ENCODE results near the gene SRC.

SRC gene

DNA sequence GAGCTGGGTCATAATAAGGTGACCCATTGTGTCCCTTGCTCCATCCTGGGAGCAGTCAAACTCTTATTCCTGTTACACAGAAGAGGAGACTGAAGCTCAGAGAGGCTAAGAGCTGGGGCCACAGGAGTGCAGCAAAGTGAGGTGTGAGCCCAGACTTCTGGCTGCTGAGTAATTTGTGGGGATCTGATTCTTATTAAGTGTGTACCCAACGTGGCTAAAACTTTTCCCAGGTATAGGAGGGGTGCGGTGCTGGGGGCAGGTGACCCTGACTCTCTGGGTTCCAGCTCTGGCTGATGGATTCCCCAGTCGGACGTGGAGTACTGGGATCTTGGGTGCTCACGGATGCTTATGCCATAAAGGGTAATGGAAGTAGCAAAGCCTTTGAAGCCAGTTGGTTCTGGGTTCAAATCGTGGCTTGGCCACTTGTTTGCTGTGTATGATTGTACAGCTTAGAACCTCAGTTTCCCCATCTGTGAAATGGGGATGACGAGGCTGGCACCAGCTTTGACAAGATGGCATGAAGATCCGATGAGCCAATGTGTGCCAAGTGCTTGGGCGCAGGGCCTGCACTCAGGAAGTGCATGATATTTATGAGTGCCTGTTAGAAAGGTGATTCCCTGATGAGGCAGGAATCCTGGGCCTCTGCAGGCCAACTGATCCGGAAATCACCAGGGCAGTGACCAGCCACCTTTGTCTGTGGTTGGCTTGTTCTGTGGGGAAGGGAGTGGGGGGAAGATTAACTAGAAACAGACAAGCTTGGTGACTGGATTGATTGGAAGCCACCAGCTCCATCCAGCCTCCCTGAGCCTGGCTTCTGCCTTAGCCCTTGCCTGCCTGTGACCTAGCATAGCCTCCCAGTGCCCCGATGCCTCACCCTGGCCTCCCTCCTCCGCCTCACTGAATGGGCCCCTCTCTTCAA, 6.0 kb downstream of the SRC start:
- DNase-seq = no peak

- no peak for DNase-seq
Observed at GRCh38 chr20:37352608-37352980, 6.7 kb downstream of the SRC start.

DNA sequence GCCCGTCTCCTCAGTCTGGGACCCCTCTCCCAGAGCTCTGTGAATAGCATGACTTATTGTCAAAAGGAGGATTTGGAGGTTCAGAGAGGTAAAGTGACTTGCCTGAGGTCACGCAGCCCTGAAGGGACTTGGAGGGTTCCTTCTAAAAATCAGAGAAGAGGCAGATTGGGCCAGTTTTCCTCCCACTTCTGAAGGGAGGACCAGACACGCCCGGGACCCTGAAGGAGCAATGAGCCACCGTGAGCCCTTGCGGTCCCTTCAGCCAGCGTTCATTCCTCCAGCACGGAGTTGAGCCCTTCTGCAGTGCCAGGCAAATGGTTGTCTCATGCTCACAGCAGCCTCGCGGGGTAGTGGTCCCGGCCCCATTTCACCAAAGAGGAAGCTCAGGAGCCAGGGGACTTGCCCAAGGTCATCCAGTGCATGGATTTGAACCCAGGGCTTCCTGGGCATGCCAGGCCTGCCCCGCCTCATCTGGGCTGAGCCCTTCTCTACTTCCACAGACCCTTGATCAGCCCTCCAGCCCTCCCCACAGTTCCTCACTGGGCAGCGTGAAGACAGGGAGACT, 7.4 kb downstream of the SRC start:
- DNase-seq = no peak

DNA sequence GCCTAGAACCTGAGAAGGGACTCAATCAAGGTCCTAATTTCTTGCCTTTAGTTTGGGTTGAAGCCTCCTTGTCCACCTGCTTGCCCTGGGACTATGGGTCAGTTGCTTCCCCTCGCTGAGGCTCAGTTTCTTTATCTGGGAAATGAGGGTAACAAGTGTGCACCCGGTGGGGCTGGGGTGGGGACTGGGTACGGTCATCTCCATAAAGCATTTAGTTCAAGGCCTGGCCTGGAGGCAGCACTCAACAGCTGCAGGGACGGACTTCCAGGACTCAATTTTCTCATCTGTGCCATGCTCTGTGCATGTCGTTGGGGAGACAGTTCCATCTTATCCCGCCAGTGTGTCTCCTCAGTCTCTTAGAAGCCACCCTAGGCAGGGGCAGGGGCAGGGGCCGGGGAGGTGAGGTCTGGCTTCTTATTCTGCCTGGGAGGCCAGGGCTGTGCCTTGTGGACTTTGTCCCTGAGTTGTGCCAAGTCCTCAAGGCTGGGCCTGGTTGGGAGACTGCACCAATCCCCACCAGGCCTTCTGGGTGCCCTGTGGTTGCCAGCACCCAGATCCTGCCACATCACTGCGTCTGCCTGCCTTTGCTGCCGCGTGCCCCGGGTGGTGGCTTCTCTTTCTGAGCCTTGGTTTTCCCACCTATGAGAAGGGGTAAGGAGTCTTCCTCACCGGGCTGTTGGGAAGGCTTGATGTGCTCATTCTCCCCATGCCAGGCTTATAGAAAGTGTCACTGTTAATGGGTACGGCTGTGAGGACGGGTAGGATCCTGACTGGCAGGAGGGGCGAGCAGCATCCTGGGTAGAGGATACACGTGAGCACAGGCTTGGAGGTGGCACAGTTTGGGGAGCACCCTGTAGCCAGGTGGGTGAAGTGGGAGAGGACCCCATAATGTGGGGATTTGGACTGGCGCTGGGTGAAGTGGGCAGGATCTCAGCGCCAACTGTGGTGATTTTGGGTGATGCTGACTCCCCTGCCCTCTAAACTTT, 8.6 kb downstream of the SRC start:
- DNase-seq = no peak

DNA sequence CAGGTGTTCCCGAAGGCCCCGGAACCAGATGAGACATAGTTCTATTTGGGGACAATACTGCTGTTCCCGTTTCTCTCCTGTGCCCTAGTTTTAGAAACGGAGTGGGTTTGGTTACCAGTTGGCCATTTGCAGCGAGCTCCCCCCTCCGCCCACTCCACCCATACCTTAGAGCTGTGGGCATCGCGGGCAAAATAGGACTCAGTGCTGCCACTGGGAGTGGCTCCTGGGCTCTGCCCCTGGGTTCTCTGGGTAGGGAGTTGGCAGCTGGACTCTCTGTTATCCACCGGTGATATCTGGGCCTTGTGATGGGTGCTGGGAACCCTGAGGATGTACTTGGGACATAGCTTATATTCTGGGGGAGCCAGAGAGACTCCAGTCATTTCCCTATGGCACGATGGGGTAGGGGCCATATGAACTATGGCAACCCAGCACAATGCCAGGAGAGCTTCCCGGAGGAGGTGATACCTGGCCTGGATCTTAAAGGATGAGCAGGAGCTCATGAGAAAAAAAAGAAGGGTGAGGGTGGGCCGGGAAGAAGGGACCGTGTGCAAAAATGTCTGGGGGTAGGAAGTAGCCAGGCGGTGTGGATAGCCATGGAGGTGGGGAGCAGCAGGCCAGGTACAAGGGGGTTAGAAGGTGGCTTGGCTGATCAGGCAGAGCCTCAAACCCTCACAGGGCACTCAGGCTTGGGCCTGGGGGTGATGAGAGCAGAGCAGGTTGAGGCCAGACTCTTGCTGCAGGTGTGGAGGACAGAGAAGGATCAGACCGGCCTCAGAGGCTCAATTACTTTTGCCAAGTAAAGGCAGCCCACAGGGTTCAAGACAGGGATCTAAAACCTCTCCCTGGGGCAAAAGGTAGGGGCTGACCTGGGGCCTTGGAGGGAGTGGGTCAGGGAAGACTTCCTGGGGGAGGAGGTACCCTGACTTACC, 9.6 kb downstream of the SRC start:
- DNase-seq = no peak

DNA sequence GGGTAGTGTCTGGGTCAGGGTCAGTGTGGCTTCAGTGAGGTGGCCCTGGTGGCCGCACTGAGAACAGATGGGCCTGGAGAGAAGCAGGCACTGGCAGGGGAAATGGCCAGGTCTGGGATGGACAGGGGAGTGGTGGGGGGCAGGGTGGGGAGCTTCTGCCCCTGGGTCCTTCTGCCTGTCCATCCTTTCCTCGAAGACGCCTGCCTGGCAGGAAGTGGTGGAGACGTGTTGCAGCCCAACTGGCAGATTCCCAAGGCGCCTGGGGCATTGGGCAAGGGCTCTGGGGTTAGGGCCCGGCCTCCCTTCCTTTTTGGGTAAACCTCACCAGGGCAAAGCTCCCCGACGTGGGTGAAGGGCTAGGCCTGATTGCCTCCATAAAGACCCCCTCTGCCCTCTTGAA, 10.4 kb downstream of the SRC start:
- DNase-seq = no peak

DNA sequence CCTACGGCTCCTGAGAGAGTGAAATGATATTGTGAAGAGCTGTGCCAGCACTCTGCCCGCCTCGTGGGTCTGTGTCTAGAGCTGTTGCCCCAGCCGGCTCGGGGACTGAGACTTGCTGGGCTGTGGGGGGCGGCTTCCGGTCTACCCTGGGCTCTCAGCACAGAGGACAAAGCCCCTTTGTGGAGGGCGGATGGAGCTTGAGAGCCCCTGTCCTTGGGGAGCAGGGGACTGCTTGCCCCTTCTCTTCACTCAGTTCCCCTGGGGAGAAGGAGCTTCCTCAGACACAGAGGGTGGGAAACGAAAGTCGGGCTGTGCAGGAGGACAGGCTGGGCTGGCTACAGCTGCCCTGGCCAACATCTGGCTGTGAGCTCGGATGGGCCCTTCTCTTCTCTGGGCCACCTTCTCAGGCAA, 11.0 kb downstream of the SRC start:
- DNase-seq = no peak

GRCh38 chr20:37357481-37358365, 11.8 kb downstream of the SRC start:
- DNase-seq = no peak

GRCh38 chr20:37358366-37359150, 12.6 kb downstream of the SRC start:
- no peak for DNase-seq

DNA sequence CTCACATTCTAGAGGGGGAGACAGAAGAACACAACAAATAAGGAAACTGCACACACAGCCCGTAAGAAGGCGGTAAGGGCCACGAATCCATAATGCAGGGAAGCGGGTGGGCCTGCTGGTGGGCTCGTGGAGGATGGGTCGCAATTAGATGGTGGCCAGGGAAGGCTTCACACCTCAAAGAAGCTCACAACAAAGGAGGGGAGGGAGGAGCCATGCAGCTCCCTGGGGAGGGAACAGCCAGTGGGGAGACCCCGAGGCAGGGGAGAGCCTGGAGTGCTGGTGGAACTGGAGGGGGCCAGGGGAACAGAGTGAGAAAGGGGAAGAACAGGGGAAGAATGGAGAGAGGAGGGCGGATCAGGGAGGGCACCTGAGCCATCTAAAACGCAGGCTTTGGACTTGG, 13.4 kb downstream of the SRC start:
- DNase-seq = no peak

GRCh38 chr20:37359836-37360235, 13.9 kb downstream of the SRC start:
- no peak for DNase-seq

- no peak for DNase-seq
Observed at GRCh38 chr20:37360391-37361115, 14.6 kb downstream of the SRC start.

GRCh38 chr20:37361336-37361735, 15.4 kb downstream of the SRC start:
- DNase-seq = no peak

DNA sequence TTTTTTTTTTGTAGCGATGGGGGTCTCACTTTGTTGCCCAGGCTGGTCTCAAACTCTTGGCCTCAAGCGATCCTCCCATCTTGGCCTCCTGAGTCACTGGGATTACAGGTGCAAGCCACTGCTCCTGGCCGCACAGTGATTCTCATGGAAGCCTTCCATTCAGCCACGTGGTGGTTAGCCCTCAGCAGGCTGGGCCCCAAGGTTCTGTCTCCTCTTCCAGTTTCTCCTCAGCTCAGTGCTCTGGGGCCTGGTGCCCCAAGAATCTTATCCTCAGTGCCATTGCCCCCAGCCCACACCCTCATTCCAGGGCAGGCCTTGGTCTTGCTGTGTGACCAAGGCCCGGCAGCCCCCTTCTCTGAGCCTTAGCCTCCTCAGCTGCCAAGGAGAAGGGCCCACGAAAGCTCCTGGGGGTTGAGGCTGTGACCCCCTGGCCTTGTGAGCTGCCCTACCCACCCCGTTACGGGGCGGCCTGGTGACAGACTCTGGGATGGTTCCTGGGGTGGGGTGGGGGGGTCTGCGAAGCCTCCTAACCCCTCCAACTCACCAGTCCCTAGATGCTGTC, 16.4 kb downstream of the SRC start:
- DNase-seq = no peak

- no peak for DNase-seq
Observed at GRCh38 chr20:37362821-37363220, 16.9 kb downstream of the SRC start.

DNA sequence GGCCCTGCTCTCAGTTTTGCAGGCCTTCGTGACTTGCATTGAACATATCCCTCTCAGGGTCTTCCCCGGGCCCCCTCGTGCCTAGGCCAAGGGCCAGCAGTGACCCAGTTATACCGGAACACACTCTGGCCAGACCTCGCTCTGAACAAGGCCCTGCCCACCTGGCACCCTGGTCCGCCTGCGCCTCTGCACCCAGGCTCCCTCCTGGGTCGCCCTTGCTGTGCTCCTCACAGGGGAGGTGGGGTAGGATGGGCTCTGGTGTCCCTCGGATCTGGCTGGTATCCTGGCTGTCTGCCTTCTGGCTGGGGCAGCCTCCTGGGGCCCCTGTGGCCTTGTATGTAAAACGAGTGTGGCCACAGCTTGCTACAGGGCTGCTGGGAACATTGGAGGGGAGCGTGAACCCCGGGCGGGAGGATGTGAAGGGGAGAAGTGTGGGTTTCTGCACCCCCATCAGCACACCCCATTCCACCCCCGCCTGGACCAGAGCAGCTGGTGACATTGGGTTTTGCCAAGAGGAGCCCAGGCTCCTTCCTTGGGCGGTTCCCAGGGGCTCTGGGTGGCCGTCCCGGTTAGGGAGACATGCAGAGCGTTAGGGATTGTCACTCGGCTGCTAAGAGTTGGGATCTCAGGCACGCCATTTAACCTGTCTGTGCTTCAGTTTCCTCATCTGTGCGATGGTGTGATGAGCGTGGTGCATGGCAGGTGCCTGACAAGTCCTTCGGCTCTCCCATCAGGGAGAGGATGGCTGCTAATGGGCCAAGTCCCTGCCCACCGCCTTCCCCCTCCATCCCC, 17.5 kb downstream of the SRC start:
- no peak for DNase-seq

DNA sequence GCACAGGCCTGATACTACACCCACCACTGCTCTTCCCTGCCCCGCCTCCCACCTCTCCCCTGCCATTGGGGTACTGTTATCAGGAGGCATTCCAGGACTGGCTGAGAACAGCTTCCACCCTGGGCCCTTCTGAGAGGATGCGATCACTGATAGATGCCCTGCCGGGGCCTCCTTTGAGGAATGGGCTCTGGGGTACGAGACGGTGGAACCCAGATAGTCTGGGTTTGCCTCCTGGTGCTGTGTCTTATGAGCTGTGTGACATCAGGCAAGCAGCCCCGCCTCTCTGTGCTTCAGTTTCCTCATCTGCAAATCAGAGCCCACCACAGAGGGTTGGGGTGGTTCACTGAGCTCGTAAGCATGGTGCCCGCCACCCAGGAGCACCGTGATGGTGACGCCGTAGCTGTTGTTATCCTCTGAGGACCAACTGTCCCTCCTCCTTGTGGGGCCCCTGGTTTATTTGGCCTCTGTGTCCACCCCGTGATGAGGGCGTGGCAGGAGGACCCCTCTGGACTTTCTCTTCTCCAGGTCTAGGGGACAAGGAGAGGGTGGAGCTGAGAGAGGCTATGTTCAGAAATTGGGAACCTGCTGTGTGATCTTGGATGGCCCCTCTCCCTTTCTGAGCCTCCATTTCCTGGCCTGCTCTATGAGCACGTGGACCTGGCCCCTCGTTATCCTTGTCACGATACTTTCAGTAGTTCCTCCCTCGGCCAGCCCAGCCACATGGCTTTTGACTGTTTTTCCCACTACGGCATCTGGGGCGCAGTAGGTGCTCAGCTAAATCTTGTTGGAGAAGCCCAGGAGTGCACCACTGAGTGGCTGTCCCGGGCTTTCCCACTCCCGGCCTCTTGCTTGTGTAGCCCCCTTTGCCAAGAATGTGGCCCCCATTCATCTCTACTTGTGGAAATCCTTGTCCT, 18.3 kb downstream of the SRC start:
- DNase-seq = no peak
